CD4-positive, alpha-beta T cell treated with Interferon alpha-2 for 1 hour (primary cell): Measurements from ENCODE around the gene ZDHHC3.
A peak's percentile ranks its signal among the peaks of the same experiment; 100 is the strongest.
"Not testable (repeated sequence)": the region's sequence is repeated elsewhere in the genome, so short reads cannot be mapped to it uniquely, and the experiment has no call there.

Experiments
- DNase-seq, 2 donors: peaks; one replicate each; pipeline ENCODE4 v3.0.0-alpha.2; 2020 to 2022

ZDHHC3 gene

GRCh38 chr3:44995142-44995770 is 19.3 kb upstream of the ZDHHC3 start:
- DNase-seq, result no peak

DNA sequence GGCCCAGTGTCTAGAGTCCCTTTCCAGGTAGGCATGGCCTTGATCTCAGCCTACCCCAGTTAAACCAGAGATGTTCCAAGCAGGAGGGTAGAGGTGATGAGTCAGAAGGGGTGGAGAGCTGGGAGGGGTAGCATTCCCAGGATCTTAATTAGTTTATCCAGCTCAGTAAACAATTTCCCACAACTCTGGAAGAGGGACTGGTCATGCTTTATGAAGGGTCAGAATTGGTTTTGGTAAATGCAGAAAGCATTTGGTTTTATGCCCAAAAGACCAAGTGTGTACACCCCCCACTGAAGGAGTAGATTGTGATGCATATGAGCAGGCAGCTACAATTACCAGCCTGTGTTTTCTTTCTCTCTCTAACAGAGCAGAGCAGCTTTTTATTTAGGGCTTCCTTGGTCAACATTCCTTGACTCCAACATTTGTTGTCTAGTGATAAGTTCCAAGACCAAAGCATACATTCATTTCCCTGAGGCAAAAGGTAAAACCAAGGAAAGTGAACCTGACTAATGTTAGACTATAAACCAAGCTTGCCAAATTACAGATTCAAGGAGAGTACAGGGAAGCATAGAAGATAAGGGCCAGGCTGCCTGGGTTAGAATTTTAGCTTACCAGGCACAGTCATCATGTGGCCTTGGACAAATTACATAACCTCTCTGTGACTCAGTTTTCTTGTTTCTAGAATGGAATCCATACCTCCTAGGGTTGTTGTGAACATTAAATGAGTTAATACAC is 17.7 kb upstream of the ZDHHC3 start:
- no peak for DNase-seq

DNA sequence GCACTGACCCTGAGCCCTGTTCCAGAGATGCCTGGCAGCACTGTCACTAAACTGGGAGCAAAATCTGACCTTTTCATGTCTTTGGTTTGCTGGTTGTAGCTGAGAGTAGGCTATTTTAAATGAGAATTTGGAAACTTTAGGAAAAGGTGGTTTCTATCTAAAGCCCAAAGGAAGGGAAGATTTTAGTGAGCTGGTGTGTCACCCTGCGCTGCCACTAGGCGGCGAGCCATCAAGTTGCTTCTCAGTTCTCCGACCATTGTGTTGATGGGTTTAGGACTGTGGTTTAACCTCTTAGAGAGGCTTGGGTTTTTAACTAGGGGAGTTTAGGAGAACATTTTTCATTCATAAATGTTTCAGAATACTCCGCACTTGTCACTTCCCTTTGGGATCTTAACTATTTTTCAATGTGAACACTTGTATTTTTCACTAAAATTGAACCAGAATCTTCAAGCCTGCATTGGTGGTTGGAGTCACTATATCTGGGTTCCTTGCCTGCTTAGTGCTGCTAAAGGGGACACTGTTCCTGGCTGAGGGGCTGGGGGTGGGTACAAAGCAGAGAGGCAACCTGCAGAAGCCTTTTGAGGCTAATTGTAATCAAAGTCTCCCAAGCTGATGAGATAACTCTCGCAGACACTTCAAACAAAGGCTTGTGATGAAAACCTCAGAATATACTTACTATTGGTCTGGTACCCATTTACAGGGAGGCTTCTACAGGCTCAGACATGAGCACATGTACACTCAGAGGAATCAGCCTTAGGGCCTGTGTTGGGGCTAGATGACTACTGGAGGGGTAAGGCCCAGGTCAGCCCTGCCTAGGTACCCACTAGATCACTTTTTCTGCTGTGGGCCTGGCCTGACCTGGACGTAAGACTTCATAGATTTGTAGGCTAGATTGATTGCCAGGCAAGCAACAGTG is 16.8 kb upstream of the ZDHHC3 start:
- DNase-seq, result peak in 1 of 2 donors; percentile 21

- no peak for DNase-seq
Measured at GRCh38 chr3:44991326-44991725, 15.4 kb upstream of the ZDHHC3 start.

- no peak for DNase-seq
Measured at GRCh38 chr3:44989636-44990373, 13.8 kb upstream of the ZDHHC3 start.

GRCh38 chr3:44989141-44989540 is 13.2 kb upstream of the ZDHHC3 start:
- DNase-seq, result no peak

- peak in 1 of 2 donors; percentile 27 for DNase-seq
Measured at GRCh38 chr3:44988073-44988472, 12.1 kb upstream of the ZDHHC3 start.

DNA sequence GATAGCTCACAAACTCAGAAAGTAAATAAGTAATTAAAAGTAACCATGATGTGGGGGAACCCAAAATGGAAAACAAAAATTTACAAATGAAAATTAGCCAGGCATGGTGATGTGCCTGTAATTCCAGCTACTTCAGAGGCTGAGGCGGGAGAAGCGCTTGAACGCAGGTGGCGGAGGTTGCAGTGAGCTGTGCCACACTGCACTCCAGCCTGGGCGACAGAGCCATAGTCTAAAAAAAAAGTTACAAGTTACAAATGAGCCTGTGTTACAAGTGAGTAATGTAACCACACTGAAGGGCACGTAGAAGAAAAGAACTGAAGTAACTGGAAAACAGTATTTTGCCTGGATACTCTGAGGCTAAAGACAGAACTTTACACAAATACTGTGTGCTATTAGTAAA is 11.4 kb upstream of the ZDHHC3 start:
- no peak for DNase-seq

DNA sequence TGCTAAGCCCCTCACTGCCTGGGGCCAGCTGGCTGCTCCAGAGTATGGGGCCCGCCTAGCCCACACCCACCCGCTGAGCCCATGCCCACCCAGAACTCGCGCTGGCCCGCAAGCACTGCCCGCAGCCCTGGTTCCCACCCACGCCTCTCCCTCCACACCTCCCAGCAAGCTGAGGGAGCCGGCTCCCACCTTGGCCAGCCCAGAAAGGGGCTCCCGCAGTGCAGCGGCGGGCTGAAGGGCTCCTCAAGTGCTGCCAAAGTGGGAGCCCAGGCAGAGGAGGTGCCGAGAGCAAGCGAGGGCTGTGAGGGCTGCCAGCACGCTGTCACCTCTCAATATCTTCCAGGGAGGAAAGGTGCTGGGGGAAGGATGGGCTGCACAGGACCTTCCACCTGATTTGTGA is 10.4 kb upstream of the ZDHHC3 start:
- DNase-seq, result not testable (repeated sequence)

DNA sequence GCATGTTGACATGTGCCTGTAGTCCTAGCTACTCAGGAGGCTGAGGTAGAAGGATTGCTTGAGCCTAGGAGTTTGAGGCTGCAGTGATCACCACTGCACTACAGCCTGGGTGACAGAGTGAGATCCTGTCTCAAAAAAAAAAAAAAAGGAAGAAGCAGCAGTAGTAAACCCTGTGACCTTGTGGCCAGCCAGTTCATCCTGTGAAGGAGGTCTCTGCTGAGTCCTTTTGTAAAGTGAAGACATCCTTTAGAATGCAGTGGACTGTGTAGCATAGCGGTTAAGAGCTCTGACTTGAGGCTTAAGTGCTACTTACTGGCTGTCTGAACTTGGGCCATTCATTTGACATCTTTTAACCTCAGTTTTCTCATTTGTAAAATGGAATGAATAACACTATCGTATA is 8.4 kb upstream of the ZDHHC3 start:
- DNase-seq, result no peak

DNA sequence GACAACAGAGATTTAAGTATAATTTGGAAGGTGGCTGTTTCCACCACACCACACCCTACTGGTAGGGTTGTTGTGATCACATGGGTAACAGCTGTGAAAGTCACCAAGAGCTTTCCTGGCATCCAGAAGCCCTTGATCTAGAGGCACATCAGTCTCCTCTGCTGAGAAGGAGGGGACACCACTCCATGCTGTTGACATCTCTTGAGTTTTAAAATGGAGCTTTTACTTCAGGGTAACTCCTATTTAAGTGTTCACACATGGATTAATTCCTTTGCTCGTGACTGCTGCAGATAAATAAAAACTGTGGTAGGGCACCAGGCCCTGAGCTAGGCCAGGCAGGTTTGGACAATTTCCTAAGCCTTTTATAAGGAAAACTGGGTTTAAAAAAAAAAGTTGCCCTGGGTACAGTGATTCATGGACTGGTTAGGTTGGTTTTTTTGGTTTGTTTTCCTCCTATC is 7.5 kb upstream of the ZDHHC3 start:
- DNase-seq, result no peak

GRCh38 chr3:44982817-44983216 is 6.8 kb upstream of the ZDHHC3 start:
- no peak for DNase-seq

DNA sequence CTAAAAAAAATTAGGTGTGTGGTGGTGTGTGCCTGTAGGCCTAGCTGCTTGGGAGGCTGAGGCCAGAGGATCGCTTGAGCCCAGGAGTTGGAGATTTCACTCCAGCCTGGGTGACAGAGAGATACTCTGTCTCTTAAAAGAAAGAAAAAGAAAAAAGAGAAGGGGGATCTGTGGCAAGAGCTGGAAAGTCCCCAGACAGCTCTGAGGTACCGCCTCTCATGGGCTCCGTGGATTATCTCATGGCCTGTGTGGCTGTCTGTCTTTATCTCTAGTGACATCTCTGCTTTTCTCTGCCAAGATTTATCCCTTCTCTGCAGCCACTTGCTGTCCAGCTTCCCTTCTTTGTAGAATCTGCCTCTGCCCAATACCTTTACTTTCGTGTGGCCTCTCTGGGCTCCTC is 5.8 kb upstream of the ZDHHC3 start:
- peak in 1 of 2 donors; percentile 24 for DNase-seq

DNA sequence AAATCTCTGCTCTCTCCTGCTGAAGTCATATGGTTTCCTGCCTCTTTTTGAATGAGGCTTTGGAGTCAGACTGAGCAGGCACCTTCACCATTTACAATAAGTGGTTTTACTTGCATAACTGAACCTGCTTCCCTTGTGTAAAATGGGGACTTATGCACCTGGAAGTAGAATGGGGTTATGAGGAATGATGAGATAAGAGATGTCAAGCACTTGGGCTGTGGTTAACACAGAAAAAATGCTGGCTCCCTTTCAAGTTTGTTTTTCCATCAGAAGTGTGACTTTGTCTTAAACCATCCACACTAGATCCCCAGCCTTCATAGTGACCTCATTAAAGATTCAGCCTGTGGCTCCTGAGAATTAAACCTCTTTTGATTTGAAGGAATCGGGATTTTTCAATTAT is 5.2 kb upstream of the ZDHHC3 start:
- DNase-seq, result no peak

- no peak for DNase-seq
Measured at GRCh38 chr3:44974416-44974815, 1.6 kb downstream of the ZDHHC3 start.

GRCh38 chr3:44970926-44971490 is 5.0 kb downstream of the ZDHHC3 start:
- DNase-seq, result no peak

DNA sequence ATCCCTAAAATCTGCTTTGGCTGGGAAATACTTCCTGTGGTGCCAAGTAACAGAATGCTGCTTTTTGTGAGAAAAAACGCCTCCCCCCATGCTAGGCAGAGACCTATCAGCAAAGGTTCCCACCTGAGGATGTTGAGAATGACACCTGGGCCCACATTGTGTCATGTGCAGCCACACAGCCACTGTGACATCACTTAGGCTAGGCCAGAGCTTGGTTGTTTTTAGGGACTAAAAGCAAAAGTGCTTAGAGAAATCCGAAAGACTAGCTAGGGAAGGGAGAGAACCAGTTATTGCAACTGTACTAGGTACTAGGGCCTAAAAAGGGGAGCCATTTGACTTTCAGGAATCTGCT is 6.2 kb downstream of the ZDHHC3 start:
- DNase-seq, result peak in 1 of 2 donors; percentile 10

GRCh38 chr3:44969154-44969827 is 6.7 kb downstream of the ZDHHC3 start:
- peak in 1 of 2 donors; percentile 23 for DNase-seq

DNA sequence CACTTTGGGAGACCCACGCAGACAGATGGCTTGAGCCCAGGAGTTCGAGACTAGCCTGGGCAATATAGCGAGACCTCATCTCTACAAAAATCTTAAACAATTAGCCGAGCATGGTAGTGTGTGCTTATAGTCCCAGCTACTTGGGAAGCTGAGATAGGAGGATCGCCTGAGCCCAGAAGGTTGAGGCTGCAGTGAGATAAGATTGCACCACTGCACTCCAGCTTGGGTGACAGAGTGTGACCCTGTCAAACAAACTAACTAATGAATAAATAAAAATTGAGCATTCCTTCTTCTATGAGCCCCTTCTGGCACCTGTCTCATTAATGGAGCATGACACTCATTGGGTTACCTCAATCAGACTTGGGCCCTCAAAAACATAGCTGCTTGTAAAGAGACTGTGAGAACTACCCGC is 7.5 kb downstream of the ZDHHC3 start:
- no peak for DNase-seq

- DNase-seq, result no peak
Measured at GRCh38 chr3:44966795-44967278, 9.1 kb downstream of the ZDHHC3 start.

GRCh38 chr3:44965165-44965564 is 10.8 kb downstream of the ZDHHC3 start:
- no peak for DNase-seq
